AG08395 (cell line): ENCODE data around the gene TMEM120B.
"Not testable (repeated sequence)": the region's sequence is repeated elsewhere in the genome, so short reads cannot be mapped to it uniquely, and the experiment has no call there.

Experiments
- DNase-seq: peaks from one replicate; pipeline ENCODE4 v3.0.0; 2012; ENCODE audit warnings: mixed read lengths, low spot score

The TMEM120B gene

DNA sequence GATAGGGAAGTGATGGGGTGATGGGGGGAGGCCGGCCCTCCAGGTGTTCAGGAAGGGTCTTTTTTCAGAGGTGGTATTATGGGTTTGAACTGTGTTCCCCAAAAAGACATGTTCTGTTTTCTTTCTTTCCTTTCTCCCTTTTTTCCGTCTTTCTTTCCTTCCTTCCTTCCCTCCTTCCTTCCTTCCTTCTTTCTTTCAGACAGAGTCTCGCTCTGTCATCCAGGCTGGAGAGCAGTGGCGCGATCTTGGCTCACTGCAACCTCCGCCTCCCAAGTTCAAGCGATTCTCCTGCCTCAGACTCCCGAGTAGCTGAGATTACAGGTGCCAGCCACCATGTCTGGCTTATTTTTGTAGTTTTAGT, 3.5 kb upstream of the TMEM120B start:
- DNase-seq = not testable (repeated sequence)

DNA sequence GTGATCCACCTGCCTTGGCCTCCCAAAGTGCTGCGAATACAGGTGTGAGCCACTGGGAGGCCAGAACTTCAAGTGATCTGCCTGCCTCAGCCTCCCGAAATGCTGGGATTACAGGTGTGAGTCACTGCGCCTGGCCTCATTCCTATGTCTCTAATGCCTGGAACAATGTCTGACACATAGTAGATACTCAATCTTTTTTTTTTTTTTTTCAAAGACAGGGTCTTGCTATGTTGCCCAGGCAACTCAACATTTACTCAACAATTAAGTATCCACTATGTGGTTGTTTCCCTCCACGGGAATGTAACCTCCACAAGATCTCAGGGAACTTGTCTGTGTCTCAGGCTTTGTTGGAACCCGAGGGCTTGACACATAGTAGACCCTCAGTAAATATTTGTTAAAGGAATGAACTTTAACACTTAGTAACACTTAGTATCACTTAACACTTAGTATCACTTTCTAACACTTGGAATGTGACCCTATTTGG, 3.0 kb upstream of the TMEM120B start:
- DNase-seq = peak; percentile 34

DNA sequence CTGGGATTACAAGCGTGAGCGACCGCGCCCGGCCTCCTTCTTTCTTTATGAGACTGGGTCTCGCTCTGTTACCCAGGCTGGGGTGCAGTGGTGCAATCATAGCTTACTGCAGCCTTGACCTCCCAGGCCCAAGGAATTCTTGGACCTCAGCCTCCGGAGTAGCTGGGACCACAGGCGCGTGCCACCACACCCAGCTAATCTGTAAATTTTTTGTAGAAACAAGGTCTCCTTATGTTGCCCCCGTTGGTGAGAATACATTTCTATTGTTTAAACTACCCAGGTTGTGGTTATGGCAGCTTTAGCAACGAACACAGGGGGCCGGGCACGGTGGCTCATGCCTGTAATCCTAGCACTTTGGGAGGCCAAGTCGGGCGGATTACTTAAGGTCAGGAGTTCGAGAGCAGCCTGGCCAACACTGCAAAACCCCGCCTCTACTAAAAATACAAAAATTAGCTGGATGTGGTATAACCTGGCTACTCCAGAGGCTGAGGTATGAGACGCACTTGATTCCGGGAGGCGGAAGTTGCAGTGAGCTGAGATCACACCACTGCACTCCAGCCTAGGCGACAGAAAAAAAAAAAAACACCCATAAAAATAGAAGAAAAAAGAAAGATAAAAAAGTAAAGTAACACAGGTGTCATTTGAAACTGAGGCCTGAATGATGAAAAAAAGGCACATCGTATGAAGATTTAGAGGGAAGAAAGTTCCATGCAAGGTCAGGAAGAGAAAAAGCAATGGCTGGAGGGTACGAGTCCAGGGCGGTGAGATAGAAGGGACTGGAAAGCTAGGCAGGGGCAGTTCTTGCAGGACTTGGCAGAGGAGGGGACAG, 977 bp upstream of the TMEM120B start:
- DNase-seq = no peak

DNA sequence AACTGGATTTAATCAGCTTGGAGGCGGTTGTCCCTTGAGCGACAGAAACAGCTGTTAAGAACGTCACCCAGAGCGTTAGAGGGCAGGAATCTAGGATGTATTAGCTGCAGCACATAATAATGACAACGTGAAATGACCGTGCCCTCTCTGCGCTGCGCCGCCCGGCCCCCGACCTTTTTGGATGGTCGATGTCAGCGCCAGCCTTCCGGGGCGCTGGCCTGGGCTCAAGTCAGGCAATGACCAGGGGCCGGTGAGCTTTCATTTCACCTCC, 427 bp upstream of the TMEM120B start:
- DNase-seq = no peak

DNA sequence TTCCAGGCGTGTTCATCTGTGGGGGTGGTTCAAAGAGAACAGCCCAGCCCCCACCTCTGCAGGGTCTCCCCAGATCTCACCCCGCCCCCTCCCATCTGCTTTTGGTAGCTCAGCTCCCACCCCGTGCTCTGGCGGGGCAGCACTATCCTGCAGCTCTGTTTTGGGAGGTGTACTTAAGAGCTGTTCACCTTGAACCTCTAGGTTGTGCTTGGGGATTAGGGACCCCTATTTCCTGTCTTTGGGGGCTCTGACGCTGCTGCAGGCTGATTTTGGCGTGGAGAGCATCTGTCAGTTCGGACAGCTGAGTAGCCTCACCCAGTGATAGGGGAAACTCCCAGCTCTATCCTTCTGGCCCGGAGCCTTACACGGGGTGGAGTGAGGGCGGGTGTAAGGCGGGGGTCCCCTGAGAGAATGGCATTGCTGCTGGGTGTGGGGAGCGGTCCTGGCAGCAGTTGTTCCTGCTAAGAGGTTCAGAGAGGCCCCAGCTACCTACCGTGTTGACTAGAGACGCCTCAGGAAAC, 765 bp downstream of the TMEM120B start:
- no peak for DNase-seq

DNA sequence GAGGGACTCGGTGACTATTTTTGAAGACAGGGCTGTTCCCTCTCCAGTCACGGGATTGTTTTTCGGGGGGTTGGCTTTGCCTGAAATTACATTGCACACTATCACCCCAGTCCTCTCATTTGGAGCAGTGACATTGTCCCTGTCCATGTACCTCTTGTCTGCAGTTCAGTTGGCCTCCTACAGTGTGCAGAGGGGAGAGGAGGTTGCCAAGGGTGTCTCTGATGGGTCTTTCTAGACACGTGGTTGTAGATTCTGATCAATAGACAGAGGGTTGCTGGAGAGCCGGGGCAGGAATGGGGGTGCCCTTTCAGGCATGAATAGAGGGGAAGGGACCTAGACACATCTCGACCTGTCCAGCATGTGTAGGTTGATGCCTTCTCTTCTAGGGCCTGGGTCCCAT, 1.2 kb downstream of the TMEM120B start:
- no peak for DNase-seq

DNA sequence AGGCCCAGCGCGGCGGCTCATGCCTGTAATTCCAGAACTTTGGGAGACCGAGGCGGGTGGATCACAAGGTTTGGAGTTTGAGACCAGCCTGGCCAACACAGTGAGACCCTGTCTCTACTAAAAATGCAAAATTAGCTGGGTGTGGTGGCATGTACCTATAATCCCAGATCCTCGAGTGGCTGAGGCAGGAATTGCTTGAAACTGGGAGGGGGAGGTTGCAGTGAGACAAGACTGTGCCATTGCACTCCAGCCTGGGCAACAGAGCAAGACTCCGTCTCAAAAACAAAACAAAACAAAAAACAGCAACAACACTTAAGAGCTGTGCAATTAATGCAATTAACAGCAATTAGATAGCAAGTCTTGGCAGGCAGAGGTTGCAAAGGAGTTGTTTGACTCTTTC, 2.5 kb downstream of the TMEM120B start:
- not testable (repeated sequence) for DNase-seq

DNA sequence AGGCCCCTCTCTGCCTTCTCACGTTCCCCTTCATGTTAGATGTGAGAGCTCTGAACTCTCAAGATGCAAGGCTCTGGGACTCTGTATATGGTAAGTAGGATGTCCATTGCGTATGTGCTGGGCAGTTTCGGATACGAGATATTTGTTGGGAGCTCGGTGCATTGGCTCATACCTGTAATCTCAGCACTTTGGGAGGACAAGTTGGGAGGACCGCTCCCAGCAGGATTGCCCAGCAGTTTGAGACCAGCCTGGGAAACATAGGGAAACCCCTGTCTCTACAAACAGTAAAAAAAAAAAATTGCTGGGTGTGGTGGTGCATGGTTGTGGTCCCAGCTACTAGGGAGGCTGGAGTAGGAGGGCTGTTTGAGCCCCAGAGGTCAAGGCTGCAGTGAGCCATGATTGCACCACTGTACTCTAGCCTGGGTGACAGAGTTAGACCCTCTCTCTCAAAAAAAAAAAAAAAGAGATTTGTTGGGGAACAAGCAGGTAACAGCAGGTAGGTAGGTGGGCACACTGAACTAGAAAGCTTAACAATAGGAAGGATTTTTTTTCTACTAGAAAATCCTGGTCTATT, 3.4 kb downstream of the TMEM120B start:
- no peak for DNase-seq

DNA sequence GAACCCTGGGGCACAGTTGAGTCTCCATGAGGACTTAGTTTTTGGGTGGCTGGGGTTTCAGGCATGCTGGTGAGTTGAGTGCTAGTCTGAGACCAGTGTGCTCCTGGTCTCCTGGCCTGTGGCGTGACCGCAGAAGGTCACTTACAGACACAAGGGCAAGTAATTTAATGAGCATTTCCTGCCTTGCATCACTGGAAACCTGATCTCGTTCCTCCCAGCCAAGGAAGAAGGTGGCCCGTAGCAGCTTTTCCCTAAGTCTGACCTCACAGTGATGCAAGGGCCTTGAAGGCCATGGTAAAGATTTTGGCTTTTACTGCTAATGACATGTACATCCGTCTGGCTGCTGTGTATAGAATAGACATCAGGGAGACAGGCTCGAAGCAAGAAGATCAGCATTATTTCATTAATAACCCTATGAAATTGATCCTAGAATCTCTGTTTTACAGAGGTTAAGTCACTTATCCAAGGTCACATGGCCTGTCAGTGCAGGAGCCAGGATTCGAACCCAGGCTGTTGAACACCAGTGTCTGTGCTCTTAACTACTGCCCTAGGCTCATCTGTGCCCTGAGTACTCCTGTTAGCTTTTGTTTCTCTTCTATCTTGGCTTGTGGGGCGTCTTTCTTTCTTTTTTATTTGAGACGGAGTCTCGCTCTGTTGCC, 4.6 kb downstream of the TMEM120B start:
- peak; percentile 43 for DNase-seq

DNA sequence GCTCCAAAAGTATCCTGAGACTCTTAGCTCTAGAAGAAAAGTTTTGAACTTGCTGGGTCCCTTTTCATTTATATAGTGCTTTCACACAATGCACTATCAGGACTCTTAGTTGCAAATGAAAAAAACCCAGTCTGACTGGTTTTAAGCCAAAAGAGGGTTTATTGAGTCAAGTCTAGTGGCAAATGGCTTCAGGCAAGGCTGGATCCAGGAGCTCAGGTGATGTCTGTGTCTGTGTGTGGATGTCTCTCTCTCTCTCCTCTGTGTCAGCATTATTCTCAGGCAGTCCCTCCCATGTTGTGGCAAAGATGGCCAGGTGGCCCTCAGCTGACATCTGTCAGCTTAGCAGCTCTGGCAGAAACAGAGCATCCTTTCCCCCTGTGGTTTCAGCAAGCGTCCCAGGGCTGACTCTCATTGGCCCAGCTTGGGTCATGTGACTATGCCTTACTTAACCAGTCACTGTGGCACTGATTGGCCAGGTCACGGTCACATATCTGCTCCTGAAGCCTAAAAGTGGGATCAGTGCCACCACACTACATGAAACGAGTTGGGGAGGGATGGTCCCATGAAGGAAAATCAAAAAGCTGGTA, 6.2 kb downstream of the TMEM120B start:
- no peak for DNase-seq

DNA sequence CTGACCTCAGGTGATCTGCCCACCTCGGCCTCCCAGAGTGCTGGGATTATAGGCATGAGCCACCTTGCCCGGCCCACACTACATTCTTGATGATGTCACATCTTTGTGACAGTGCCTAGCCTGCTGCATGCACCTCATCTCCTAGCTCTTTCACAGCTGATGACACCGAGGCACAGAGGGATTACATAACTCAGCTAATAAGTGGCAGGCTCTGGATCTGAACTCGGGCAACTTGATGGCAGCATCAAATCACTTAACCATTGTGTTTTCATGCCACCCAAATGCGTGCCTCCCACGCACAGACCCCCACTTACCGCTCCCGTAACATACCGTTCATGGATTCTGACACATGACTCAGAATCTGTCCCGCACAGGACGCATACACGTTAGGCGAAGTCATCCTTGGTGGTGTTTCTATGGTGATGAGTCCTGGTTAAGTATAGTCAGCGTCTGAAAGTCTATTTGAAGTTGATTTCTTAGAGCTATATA, 7.4 kb downstream of the TMEM120B start:
- peak; percentile 87 for DNase-seq

DNA sequence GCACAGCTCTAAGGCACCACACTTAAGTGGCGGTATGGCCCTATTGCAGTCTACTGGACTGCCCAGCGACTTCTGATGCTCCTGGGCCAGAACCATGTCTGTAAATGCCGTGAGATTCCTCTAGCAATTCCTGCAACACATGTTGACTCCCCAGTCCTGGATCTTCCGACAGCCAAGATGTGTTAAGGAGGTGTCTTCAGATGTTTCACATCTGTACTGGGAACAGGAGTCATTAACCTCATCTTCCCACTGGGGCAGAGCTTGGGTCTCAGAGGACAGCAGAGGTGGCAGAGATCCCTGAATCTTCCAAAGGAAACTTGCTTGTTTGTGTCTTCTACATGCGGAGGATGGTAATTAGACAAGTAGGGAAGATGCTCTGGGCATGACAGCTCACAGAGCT, 8.2 kb downstream of the TMEM120B start:
- no peak for DNase-seq

DNA sequence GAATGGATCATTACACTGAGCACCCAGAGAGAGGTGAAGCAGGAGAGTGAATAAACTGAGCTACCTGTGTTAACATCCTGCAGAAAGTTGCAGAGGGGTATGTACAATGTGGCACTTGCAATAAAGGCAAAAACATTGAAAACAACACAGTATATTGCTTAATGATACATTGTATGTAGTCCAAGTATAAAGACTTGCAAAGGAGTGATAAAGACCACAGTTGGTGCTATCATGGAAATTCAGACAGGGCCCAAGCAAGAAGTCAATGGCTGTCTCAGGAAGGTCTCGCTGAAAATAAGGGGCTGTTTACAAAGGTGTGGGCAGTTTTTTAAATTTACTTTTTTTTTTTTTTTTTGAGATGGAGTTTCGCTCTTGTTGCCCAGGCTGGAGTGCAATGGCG, 10.0 kb downstream of the TMEM120B start:
- no peak for DNase-seq

DNA sequence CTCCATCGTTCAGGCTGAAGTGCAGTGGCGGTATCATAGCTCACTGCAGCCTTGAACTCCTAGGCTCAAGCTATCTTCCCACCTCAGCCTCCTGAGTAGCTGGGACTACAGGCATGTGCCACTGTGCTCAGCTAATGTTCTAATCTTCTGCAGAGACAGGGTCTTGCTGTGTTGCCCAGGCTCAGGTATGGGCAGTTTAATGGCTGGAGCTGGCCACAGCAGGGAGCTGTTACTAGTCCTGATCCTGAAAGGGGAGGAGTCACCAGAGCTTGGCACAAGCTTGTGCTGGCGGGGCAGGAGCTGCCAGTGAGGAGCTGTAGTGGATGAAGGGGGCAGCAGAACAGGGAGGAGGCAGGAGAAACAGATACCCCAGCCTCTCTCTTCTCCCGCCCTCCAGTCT, 10.6 kb downstream of the TMEM120B start:
- DNase-seq = no peak

DNA sequence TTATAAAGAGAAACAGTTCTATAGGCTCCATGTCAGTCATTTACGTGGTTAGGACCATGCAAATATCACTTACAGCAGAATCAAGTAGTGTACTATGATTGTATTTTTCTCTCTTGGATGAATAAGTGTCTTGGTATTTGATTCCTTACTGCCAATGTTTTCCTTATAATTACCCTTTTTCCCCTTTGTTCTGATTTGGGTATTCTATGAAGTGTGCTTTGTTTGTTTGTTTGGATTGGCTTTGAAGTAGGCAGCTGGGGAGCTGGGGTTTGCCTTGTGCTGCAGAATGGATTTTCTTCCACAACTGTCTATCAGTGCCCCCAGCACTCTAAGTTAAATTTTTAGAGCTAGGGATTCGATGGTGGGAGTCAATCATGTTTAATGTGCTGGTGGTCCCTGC, 12.4 kb downstream of the TMEM120B start:
- no peak for DNase-seq

DNA sequence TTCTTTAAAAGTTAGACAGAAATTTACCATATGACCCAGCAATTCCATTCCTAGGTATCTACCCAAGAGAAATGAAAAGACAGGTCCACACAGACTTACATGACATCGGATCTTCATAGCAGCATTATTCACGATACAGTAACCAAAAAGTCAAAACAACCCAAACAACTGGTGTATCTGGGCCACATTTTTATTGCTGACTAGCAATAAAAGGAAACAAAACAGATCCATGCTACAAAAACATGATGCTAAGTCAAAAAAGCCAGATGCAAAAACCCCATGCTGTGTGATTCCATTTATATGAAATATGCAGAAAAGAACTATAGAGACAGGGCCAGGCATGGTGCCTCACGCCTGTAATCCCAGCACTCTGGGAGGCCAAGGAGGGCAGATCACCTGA, 12.9 kb downstream of the TMEM120B start:
- no peak for DNase-seq

DNA sequence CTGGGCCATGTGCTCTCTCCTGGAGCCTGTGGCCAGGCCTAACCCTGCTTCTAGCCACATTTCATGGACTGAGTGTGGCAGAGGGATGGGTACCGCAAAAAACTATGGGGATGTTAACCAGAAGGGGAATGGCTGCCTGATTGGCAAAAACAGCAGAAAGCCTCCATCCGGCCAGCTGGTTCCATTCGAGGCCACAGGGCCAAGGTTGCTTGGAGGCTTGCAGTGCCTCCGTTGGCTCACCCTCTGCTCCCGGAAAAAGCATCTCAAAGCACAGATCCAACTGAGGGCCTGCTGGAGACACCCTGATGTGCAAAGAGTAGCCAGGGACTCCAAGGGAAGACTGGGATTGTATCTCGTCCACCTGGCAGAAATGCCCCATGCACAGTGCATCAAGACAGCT, 16.5 kb downstream of the TMEM120B start:
- no peak for DNase-seq

DNA sequence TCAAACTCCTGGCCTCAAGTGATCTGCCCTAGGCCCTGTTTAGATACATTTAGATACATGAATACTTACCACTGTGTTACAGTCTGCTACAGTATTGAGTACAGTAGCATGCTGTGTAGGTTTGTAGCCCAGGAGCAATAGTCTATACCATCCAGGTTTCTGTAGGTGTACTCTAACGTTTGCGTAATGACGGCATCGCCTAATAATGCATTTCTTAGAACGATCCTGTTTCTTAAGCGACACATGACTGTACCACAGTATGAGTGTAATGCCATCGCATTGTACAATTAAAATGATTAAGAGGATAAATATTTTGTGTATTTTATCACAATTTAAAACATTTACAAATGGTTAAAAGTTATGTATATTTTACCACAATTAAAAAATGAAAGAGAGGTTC, 18.9 kb downstream of the TMEM120B start:
- DNase-seq = no peak

DNA sequence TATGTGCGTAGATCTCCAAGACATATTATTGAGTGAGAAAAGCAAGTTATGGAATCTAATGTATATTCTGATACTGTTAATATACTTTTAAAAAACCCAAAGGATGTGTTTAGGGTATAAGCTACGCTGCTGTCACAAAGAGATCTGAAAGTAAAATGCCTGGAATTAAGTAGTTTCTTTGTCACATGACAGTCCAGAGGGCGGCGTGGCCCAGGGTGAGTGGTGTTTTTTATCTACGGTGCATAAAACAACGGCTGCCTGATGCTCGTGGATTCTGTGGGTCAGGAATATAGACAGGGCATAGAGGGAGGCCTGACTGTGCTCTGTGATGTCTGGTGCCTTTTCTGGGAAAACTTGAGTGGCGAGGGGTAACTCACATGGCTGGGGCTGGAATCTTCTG, 21.3 kb downstream of the TMEM120B start:
- no peak for DNase-seq

DNA sequence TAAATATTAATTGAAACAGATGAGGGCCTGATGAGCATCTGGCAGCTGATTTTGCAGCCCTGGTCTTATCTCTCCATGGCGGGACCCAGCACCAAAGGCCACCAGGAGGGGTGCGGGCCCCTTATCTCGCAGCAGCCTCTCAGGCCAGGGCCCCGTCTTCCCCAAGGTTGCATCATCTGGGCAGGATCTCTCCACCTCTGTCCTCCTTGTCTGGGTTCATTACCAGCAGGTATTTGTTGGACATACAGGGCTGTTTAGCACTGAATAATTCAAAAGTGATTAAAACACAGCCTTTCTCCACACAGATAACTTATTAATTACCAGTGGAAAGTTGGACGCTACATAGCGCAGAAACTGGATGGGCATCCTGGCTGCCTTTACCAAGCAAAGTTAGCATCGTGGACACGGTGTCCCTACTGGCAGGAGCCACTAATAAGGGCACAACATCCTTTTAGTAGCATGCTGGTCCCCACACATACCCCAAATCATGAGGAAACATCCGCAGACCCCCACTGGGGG, 25.8 kb downstream of the TMEM120B start:
- no peak for DNase-seq

DNA sequence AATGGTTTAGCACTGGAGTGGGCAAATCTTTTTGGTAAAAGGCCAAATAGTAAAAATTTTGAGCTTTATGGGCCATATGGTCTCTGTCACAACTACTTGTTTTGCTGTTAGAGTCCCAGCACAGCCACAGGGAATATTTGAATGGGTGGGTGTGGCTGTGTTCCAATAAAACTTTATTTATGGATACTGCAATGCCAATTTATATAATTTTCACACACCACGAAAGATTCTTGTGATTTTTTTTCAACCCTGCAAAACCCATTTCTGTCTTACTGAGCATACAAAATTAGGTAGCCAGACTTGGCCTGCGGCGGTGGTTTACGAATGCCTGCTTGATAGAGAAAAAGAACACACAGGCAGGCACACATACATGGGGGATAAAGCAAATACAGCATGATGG, 28.3 kb downstream of the TMEM120B start:
- no peak for DNase-seq

DNA sequence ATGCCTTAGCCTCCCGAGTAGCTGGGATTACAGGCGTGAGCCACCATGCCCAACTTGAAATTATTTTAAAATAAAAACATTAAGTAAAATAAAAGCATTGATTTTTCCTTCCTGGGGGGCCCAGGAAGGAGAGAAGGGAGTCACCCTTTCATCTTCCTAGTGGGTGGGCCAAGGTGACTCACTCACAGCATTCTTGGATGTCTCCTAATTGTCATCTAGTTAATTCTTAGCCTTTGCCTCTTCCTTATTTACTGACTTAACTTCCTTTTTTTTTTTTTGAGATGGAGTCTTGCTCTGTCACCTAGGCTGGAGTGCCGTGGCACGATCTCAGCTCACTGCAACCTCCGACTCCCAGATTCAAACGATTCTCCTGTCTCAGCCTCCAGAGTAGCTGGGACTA, 29.2 kb downstream of the TMEM120B start:
- DNase-seq = no peak

DNA sequence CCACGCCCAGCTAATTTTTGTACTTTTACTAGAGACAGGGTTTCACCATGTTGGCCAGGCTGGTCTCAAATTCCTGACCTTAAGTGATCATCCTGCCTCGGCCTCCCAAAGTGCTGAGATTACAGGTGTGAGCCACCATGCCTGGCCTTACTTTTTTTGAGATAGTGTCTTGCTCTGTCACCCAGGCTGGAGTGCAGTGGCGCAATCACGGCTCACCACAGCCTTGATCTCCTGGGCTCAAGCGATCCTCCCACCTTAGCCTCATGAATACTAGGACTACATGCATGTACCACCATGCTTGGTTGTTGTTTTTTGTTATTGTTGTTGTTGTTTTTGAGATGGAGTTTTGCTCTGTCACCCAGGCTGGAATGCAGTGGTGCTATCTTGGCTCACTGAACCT, 33.0 kb downstream of the TMEM120B start:
- not testable (repeated sequence) for DNase-seq
